ENCODE measurements around the gene CDHR2. TPM values are rescaled to one million over a fixed set of nuclear protein-coding genes. Genes with fewer than 3 reads are reported as not detected.

The CDHR2 gene
- total and polyA plus RNA-seq, 2 of the 13 experiments (the other 11 are each of a cell fraction or from before 2014, with no cell fraction given), result 17.9 to 20.9 TPM

DNA sequence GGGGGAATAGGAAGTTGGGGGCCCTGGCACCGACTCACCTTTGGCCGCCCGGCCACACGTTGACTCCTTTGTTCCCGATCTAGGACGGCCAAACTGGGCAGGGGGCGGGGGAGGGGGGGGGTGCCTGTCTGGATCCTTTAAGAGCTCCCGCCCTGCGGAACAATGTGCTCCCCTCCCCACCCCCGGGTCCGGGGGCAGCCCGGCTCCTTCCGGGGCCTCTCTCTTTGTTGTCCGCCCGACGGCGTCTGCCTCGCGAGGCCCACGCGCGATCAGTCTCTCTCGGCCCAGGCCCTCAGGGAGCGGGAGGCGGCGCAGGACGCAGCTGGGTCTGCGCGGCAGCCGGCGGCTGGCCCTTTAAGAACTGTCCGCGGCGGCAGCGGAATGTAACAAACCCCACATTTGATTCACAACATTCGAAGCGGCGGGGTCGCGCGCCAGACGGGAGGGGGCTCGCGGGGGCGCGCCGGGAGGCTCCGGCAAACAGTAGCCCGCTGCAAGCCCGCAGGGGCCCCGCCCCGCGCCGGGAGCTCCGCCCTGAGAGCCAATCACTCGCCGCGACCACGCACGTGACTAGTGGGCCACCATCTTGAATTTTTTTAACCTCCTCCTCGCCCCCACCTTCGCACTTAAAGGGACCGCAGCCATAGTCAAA, 12.1 kb upstream of the CDHR2 start, which contains the start of gene RNF44 (continued):
- TF ChIP-seq, protein P1, sequence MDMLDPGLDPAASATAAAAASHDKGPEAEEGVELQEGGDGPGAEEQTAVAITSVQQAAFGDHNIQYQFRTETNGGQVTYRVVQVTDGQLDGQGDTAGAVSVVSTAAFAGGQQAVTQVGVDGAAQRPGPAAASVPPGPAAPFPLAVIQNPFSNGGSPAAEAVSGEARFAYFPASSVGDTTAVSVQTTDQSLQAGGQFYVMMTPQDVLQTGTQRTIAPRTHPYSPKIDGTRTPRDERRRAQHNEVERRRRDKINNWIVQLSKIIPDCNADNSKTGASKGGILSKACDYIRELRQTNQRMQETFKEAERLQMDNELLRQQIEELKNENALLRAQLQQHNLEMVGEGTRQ (IDR thresholded peaks at IDR 0.05; ENCODE audit: low read depth, low read length), result peak; percentile 75
- TF ChIP-seq, protein P1 (CRISPR knock-in tag; IDR thresholded peaks at IDR 0.05; ENCODE audit: borderline replicate concordance), result peak; percentile 84; the same call in 1 of the 2 replicates
- TF ChIP-seq, protein P2, sequence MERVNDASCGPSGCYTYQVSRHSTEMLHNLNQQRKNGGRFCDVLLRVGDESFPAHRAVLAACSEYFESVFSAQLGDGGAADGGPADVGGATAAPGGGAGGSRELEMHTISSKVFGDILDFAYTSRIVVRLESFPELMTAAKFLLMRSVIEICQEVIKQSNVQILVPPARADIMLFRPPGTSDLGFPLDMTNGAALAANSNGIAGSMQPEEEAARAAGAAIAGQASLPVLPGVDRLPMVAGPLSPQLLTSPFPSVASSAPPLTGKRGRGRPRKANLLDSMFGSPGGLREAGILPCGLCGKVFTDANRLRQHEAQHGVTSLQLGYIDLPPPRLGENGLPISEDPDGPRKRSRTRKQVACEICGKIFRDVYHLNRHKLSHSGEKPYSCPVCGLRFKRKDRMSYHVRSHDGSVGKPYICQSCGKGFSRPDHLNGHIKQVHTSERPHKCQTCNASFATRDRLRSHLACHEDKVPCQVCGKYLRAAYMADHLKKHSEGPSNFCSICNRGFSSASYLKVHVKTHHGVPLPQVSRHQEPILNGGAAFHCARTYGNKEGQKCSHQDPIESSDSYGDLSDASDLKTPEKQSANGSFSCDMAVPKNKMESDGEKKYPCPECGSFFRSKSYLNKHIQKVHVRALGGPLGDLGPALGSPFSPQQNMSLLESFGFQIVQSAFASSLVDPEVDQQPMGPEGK (CRISPR knock-in tag; IDR thresholded peaks at IDR 0.05), result peak; percentile 65
- TF ChIP-seq SOX6 (IDR thresholded peaks at IDR 0.05), result no peak
- TF ChIP-seq SOX6 (CRISPR knock-in tag; IDR thresholded peaks at IDR 0.05), result peak; percentile 37; the same call in 1 of the 2 replicates
- peak; percentile 17; the same call in 1 of the 2 replicates for TF ChIP-seq KMT2B (CRISPR knock-in tag; IDR thresholded peaks at IDR 0.05)
- no peak for TF ChIP-seq FOXK1 (CRISPR knock-in tag; IDR thresholded peaks at IDR 0.05; ENCODE audit: borderline replicate concordance, low read depth)
- no peak for TF ChIP-seq NR2F2 (IDR thresholded peaks at IDR 0.05; ENCODE audit: borderline replicate concordance, low read depth)
- TF ChIP-seq ZNF264 (CRISPR knock-in tag; IDR thresholded peaks at IDR 0.05), result 0 out of 2 replicates have a peak, but pooled peaks have one; percentile 20
- no peak for TF ChIP-seq GLI4 (CRISPR knock-in tag; IDR thresholded peaks at IDR 0.05; ENCODE audit: borderline replicate concordance)
- no peak for TF ChIP-seq ZKSCAN1 (IDR thresholded peaks at IDR 0.05; ENCODE audit: low read length)
- no peak for TF ChIP-seq TAF15 (IDR thresholded peaks at IDR 0.05; ENCODE audit: low read depth, low read length, poor library complexity, severe bottlenecking)
- 0 out of 2 replicates have a peak, but pooled peaks have one; percentile 38 for TF ChIP-seq ZSCAN9 (CRISPR knock-in tag; IDR thresholded peaks at IDR 0.05; ENCODE audit: borderline replicate concordance)
- TF ChIP-seq ZNF607 (CRISPR knock-in tag; IDR thresholded peaks at IDR 0.05; ENCODE audit: borderline replicate concordance), result 0 out of 2 replicates have a peak, but pooled peaks have one; percentile 7
- TF ChIP-seq ZNF446 (CRISPR knock-in tag; IDR thresholded peaks at IDR 0.05), result 0 out of 2 replicates have a peak, but pooled peaks have one; percentile 3
- TF ChIP-seq POLR2AphosphoS2 (IDR thresholded peaks at IDR 0.05; ENCODE audit: low read depth, low read length), result no peak
- no peak for TF ChIP-seq ZNF772 (CRISPR knock-in tag; IDR thresholded peaks at IDR 0.05)
- no peak for TF ChIP-seq TBP (CRISPR knock-in tag; IDR thresholded peaks at IDR 0.05)
- TF ChIP-seq ZNF563 (CRISPR knock-in tag; IDR thresholded peaks at IDR 0.05), result peak; percentile 43; the same call in 1 of the 2 replicates
- TF ChIP-seq, protein P3, sequence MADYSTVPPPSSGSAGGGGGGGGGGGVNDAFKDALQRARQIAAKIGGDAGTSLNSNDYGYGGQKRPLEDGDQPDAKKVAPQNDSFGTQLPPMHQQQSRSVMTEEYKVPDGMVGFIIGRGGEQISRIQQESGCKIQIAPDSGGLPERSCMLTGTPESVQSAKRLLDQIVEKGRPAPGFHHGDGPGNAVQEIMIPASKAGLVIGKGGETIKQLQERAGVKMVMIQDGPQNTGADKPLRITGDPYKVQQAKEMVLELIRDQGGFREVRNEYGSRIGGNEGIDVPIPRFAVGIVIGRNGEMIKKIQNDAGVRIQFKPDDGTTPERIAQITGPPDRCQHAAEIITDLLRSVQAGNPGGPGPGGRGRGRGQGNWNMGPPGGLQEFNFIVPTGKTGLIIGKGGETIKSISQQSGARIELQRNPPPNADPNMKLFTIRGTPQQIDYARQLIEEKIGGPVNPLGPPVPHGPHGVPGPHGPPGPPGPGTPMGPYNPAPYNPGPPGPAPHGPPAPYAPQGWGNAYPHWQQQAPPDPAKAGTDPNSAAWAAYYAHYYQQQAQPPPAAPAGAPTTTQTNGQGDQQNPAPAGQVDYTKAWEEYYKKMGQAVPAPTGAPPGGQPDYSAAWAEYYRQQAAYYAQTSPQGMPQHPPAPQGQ (CRISPR knock-in tag; IDR thresholded peaks at IDR 0.05; ENCODE audit: borderline replicate concordance), result no peak
- TF ChIP-seq KAT7 (CRISPR knock-in tag; IDR thresholded peaks at IDR 0.05; ENCODE audit: borderline replicate concordance), result no peak; the same call in 1 of the 2 replicates
- TF ChIP-seq BHLHE40 (IDR thresholded peaks at IDR 0.05; ENCODE audit: low read length), result peak; percentile 94
- TF ChIP-seq, protein P4, sequence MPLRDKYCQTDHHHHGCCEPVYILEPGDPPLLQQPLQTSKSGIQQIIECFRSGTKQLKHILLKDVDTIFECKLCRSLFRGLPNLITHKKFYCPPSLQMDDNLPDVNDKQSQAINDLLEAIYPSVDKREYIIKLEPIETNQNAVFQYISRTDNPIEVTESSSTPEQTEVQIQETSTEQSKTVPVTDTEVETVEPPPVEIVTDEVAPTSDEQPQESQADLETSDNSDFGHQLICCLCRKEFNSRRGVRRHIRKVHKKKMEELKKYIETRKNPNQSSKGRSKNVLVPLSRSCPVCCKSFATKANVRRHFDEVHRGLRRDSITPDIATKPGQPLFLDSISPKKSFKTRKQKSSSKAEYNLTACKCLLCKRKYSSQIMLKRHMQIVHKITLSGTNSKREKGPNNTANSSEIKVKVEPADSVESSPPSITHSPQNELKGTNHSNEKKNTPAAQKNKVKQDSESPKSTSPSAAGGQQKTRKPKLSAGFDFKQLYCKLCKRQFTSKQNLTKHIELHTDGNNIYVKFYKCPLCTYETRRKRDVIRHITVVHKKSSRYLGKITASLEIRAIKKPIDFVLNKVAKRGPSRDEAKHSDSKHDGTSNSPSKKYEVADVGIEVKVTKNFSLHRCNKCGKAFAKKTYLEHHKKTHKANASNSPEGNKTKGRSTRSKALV (CRISPR knock-in tag; IDR thresholded peaks at IDR 0.05), result no peak

Data from HepG2 (cell line).